H1 (cell line): ENCODE data around the gene MIDN. TPM values are rescaled to one million over a fixed set of nuclear protein-coding genes. Genes with fewer than 3 reads are reported as not detected.

Source experiments
- CTCF ChIA-PET: fragments of 300-600 bp; sonication (Branson Sonifier 250); formaldehyde crosslinking; loops from one replicate; lab custom pipeline; 2021; ENCODE audit not compliant: partially characterized antibody; lab: Charles Lee
- POLR2A ChIA-PET: fragments of 300-600 bp; sonication (Branson Sonifier 250); formaldehyde crosslinking; loops from one replicate; lab custom pipeline; 2021; ENCODE audit warnings: inconsistent platforms; ENCODE audit not compliant: partially characterized antibody; lab: Charles Lee
- DNase-seq, 2 experiments: peaks; one replicate each; pipeline versions ENCODE4 v3.0.0 to v3.0.0-alpha.2; 2010 to 2022; ENCODE audit warnings: low spot score in 2 of 2, low read depth in 1 of 2, mixed read lengths in 1 of 2
- FAIRE-seq: peaks from 2 replicates; lab custom pipeline; 2011; peaks lifted over from hg19 to GRCh38; lab: Jason Lieb, UNC
- H2AFZ ChIP-seq: 2 replicates; pipeline ENCODE4 v1.8.1; 2012; ENCODE audit warnings: low read length, inconsistent platforms
- H2AK5ac ChIP-seq: 2 replicates; pipeline ENCODE4 v1.6.1; 2013; ENCODE audit warnings: low read depth, low read length
- H2BK120ac ChIP-seq: replicated peaks from 2 replicates; pipeline ENCODE3; 2013; ENCODE audit warnings: low read depth, low read length, inconsistent platforms
- H2BK12ac ChIP-seq: 2 replicates; pipeline ENCODE4 v1.6.1; 2013; ENCODE audit warnings: low read depth, low read length
- H2BK15ac ChIP-seq: 2 replicates; pipeline ENCODE4 v1.6.1; 2013; ENCODE audit warnings: low read length
- H2BK20ac ChIP-seq: 2 replicates; pipeline ENCODE4 v1.6.1; 2013; ENCODE audit warnings: low read length
- H2BK5ac ChIP-seq: 2 replicates; pipeline ENCODE4 v1.6.1; 2013; ENCODE audit warnings: low read depth, low read length
- H3K14ac ChIP-seq: 2 replicates; pipeline ENCODE4 v1.6.1; 2013; ENCODE audit warnings: inconsistent platforms; ENCODE audit not compliant: insufficient read length
- H3K18ac ChIP-seq: 2 replicates; pipeline ENCODE4 v1.6.1; 2013; ENCODE audit warnings: low read length; ENCODE audit errors: extremely low read depth
- H3K23ac ChIP-seq: 2 replicates; pipeline ENCODE4 v1.6.1; 2013; ENCODE audit warnings: inconsistent platforms; ENCODE audit not compliant: insufficient read length
- H3K23me2 ChIP-seq: 2 replicates; pipeline ENCODE4 v1.6.1; 2013; ENCODE audit warnings: low read depth, low read length
- H3K27ac ChIP-seq: 2 replicates; pipeline ENCODE4 v1.6.1; 2011; ENCODE audit warnings: low read depth, low read length, inconsistent platforms
- H3K27me3 ChIP-seq, 4 experiments: replicated peaks in 1 of 4; 1 replicate in 1 of 4; 2 replicates in 3 of 4; pipeline versions ENCODE4 v1.6.1 to v1.8.1; 2011 to 2013; ENCODE audit warnings: low read length in 3 of 4, mild to moderate bottlenecking in 3 of 4, inconsistent platforms in 2 of 4, mixed read lengths in 2 of 4, moderate library complexity in 1 of 4; ENCODE audit not compliant: control insufficient read depth in 3 of 4, insufficient read depth in 3 of 4; ENCODE audit errors: extremely low read depth in 1 of 4
- H3K36me3 ChIP-seq, 4 experiments: 2 replicates each; pipeline versions ENCODE4 v1.6.1 to v1.8.1; 2011 to 2013; ENCODE audit warnings: mild to moderate bottlenecking in 4 of 4, low read length in 3 of 4, moderate library complexity in 2 of 4, control low read depth in 1 of 4, inconsistent platforms in 1 of 4; ENCODE audit not compliant: insufficient read depth in 4 of 4, control insufficient read depth in 2 of 4
- H3K4ac ChIP-seq: replicated peaks from 2 replicates; pipeline ENCODE3; 2013; ENCODE audit warnings: low read length, low read depth, mixed read lengths, inconsistent platforms; ENCODE audit not compliant: insufficient read length
- H3K4me1 ChIP-seq, 4 experiments: replicated peaks in 1 of 4; 1 replicate in 1 of 4; 2 replicates in 3 of 4; pipeline versions ENCODE4 v1.6.1 to v1.8.1; 2011 to 2013; ENCODE audit warnings: low read length in 3 of 4, inconsistent platforms in 2 of 4, mixed read lengths in 1 of 4; ENCODE audit not compliant: insufficient read depth in 4 of 4, control insufficient read depth in 3 of 4
- H3K4me2 ChIP-seq, 2 experiments: 2 replicates each; pipeline versions ENCODE4 v1.6.1 to v1.8.1; 2011 to 2013; ENCODE audit warnings: low read depth in 2 of 2, low read length in 2 of 2, control low read depth in 1 of 2, inconsistent platforms in 1 of 2, mild to moderate bottlenecking in 1 of 2; ENCODE audit not compliant: insufficient read depth in 1 of 2
- H3K4me3 ChIP-seq, 4 experiments: fragments of 200-600, 300-600 bp in 1 of 4; sonication (generic), shearing (Covaris generic), sonication (Bioruptor Twin) in 1 of 4; 2 replicates each; pipeline versions ENCODE4 v1.5.1 to v1.8.1; 2011 to 2016; ENCODE audit warnings: low read length in 4 of 4, low read depth in 3 of 4, control low read depth in 2 of 4, inconsistent platforms in 2 of 4, mild to moderate bottlenecking in 2 of 4, mixed read lengths in 1 of 4, moderate library complexity in 1 of 4; ENCODE audit not compliant: insufficient read depth in 2 of 4; ENCODE audit errors: extremely low read depth in 1 of 4
- H3K56ac ChIP-seq: replicated peaks from 2 replicates; pipeline ENCODE3; 2013; ENCODE audit warnings: low read depth, mild to moderate bottlenecking, mixed read lengths, low read length, inconsistent platforms; ENCODE audit not compliant: insufficient read length
- H3K79me1 ChIP-seq: 2 replicates; pipeline ENCODE4 v1.6.1; 2013; ENCODE audit warnings: low read depth, low read length, control low read depth
- H3K79me2 ChIP-seq, 2 experiments: 2 replicates each; pipeline versions ENCODE4 v1.6.1 to v1.8.1; 2012 to 2013; ENCODE audit warnings: low read length in 2 of 2, mild to moderate bottlenecking in 2 of 2, inconsistent platforms in 1 of 2; ENCODE audit not compliant: insufficient read depth in 2 of 2, control insufficient read depth in 1 of 2
- H3K9ac ChIP-seq, 4 experiments: replicated peaks in 1 of 4; 1 replicate in 1 of 4; 2 replicates in 3 of 4; pipeline versions ENCODE4 v1.6.1 to v1.8.1; 2011 to 2013; ENCODE audit warnings: low read depth in 3 of 4, low read length in 3 of 4, control low read depth in 2 of 4, mild to moderate bottlenecking in 2 of 4, moderate library complexity in 2 of 4, inconsistent platforms in 1 of 4; ENCODE audit errors: extremely low read depth in 1 of 4
- H3K9me3 ChIP-seq, 2 experiments: 2 replicates each; pipeline versions ENCODE4 v1.6.1 to v1.8.1; 2012 to 2013; ENCODE audit warnings: mild to moderate bottlenecking in 2 of 2, moderate library complexity in 2 of 2, control low read depth in 1 of 2, inconsistent platforms in 1 of 2, low read depth in 1 of 2, low read length in 1 of 2, mixed read lengths in 1 of 2; ENCODE audit not compliant: insufficient read depth in 2 of 2
- H4K20me1 ChIP-seq, 2 experiments: replicated peaks in 1 of 2; 2 replicates each; pipeline versions ENCODE3 to v1.8.1; 2011 to 2013; ENCODE audit warnings: inconsistent platforms in 2 of 2, low read length in 2 of 2, mild to moderate bottlenecking in 1 of 2; ENCODE audit not compliant: insufficient read depth in 2 of 2, control insufficient read depth in 1 of 2
- H4K5ac ChIP-seq: 2 replicates; pipeline ENCODE4 v1.6.1; 2013; ENCODE audit warnings: low read length, low read depth, mixed read lengths, inconsistent platforms; ENCODE audit not compliant: insufficient read length
- H4K8ac ChIP-seq: 2 replicates; pipeline ENCODE4 v1.8.0; 2013; ENCODE audit warnings: mild to moderate bottlenecking, moderate library complexity, low read length, inconsistent platforms; ENCODE audit not compliant: insufficient read depth; ENCODE audit errors: extremely low read depth
- H4K91ac ChIP-seq: replicated peaks from 2 replicates; pipeline ENCODE3; 2013; ENCODE audit warnings: low read length, mixed read lengths, inconsistent platforms; ENCODE audit not compliant: insufficient read length
- ASH2L ChIP-seq: fragments of 200-600, 300-600 bp; sonication (generic); IDR thresholded peaks from one replicate; pipeline ENCODE4 v1.7.1; 2017; ENCODE audit warnings: low read length
- CEBPB ChIP-seq: IDR thresholded peaks from 2 replicates; pipeline ENCODE4 v1.6.1; 2012; ENCODE audit warnings: low read depth, low read length
- CHD1 ChIP-seq: IDR thresholded peaks from 2 replicates; pipeline ENCODE4 v1.6.1; 2012; ENCODE audit warnings: low read depth, low read length, improper control_type of control experiment
- PHF8 ChIP-seq: fragments of 200-600 bp; sonication (generic); conservative IDR thresholded peaks from 2 replicates; pipeline ENCODE4 v1.7.1; 2012; ENCODE audit warnings: low read depth, mild to moderate bottlenecking, inconsistent platforms, low read length, moderate library complexity
- RBBP5 ChIP-seq: IDR thresholded peaks from 2 replicates; pipeline ENCODE4 v1.7.1; 2012; ENCODE audit warnings: low read depth, mild to moderate bottlenecking, inconsistent platforms, low read length, moderate library complexity, borderline replicate concordance
- SAP30 ChIP-seq: fragments of 300-600 bp; sonication (generic); IDR thresholded peaks from 2 replicates; pipeline ENCODE4 v1.7.1; 2012; ENCODE audit warnings: low read length, moderate library complexity, mild to moderate bottlenecking, inconsistent platforms; ENCODE audit not compliant: insufficient read depth, insufficient replicate concordance
- WGBS, 2 experiments: shearing (Covaris generic) in 1 of 2; methylation state at CpG; one replicate each; pipeline versions ENCODE4 v1.1.6 to v1.1.7; 2013 to 2015; ENCODE audit warnings: low lambda C conversion rate in 2 of 2, mixed read lengths in 2 of 2, inconsistent platforms in 1 of 2, low coverage in 1 of 2, missing lambda C conversion rate in 1 of 2; ENCODE audit not compliant: insufficient replicate concordance in 2 of 2, insufficient coverage in 1 of 2, insufficient read length in 1 of 2; ENCODE audit errors: extremely low coverage in 1 of 2, missing lambda C conversion rate in 1 of 2; 5-methylcytosine and 5-hydroxymethylcytosine counted together
- polyA plus RNA-seq, 7 experiments: library from polyadenylated mRNA; depleted of rRNA in 3 of 7; stranded (reverse) in 5 of 7; unstranded in 2 of 7; fragments of >200 nt in 5 of 7; fragments of 200-250 nt in 2 of 7; gene quantifications; 1 replicate in 5 of 7; 2 replicates in 1 of 7; 4 replicates in 1 of 7; pipeline versions ENCODE4 v1.2.1 to v1.2.3, GENCODE V29; 2011 to 2013; ENCODE audit warnings: missing spikeins in 2 of 7, mixed read lengths in 2 of 7
- total RNA-seq: library from RNA; stranded (reverse); fragmentation: NEBNext Ultra II Directional; extraction: Animal tissue kit (Norgen Biotek cat#: 25700); gene quantifications from 2 replicates; pipeline ENCODE4 v1.2.1, GENCODE V29; 2021

The MIDN gene
- total and polyA plus RNA-seq, 2 of the 8 experiments (the other 6 are each of a cell fraction or from before 2014, with no cell fraction given), result 39.8 to 159 TPM

- Histone ChIP-seq H4K5ac (no peak overlapping the region), H3K9me3 (no peaks in the 10 kb centered on the region), H3K4ac (peak overlapping the region; percentile 33), H4K20me1 (peaks cover 7 to 28% of the 10 kb centered on the region in 2 experiments), H3K56ac (no peak overlapping the region), H3K27ac (peak overlapping the region; percentile 75; the same call in 1 of the 2 replicates), H3K79me2 (peaks cover 5 to 38% of the 10 kb centered on the region in 2 experiments), H3K14ac (no peak overlapping the region), H4K91ac (peak overlapping the region; percentile 53), H3K23ac (no peak overlapping the region), H2AFZ (no peak overlapping the region), H2AK5ac (no peak overlapping the region), H3K18ac (no peak overlapping the region), H2BK20ac (no peak overlapping the region), H2BK15ac (no peak overlapping the region), H3K27me3 (no peaks in the 10 kb centered on the region), H3K9ac (peak overlapping the region in 2 of 4 experiments; percentile 69 to 99; a peak in 5 of 7 replicates), H2BK5ac (peak overlapping the region; percentile 60; the same call in 1 of the 2 replicates), H2BK120ac (no peak overlapping the region), H3K23me2 (peaks cover 18% of the 10 kb centered on the region; the same call in 1 of the 2 replicates), H4K8ac (peak overlapping the region; percentile 88; the same call in 1 of the 2 replicates), H2BK12ac (no peak overlapping the region), H3K4me1 (peaks cover 4 to 26% (median 22%) of the 10 kb centered on the region in 4 experiments; a peak in 6 of 7 replicates), H3K4me2 (peak overlapping the region; percentile 80 to 90), H3K4me3 (peak overlapping the region; percentile 77 to 82 (median 78); a peak in 7 of 8 replicates), H3K36me3 (peaks cover 33 to 47% (median 43%) of the 10 kb centered on the region in 4 experiments), H3K79me1 (peaks cover 22% of the 10 kb centered on the region)
- FAIRE-seq, result no peak
- no peak for DNase-seq
- ChIA-PET POLR2A (interaction anchor here (0.7 to 11.4 kb wide), 24 partner anchors 9 to 277 kb away, joined by 3 to 331 read pairs (median 4); partner anchors contain the start of genes ATP5F1D, CBARP and CIRBP), CTCF (interaction anchor here (1.3 to 3.1 kb wide), 3 partner anchors 13 to 30 kb away, joined by 5 to 29 read pairs (median 9); no protein-coding TSS in a partner anchor)
- no peak for TF ChIP-seq ASH2L
- TF ChIP-seq CHD1, result no peak
- no peak for TF ChIP-seq CEBPB
- no peak for TF ChIP-seq SAP30
- 0 out of 2 replicates have a peak, but pooled peaks have one; percentile 10 for TF ChIP-seq RBBP5
- TF ChIP-seq PHF8, result no peak
- WGBS, 2 experiments, result 86% methylated on average over 30 of the region's 46 CpGs; no CpG with 5 or more reads in 1 of the 2 experiments
Measured at GRCh38 chr19:1274081-1274851, 25.9 kb downstream of the MIDN start.
